A549 (cell line): ENCODE measurements around the gene SELENOP.

Source experiments
- BHLHE40 ChIP-seq: IDR thresholded peaks from 2 replicates; pipeline ENCODE4 v1.6.1; 2012; ENCODE audit warnings: low read depth, low read length, inconsistent platforms
- CHD2 ChIP-seq: fragments of 150-350 bp; IDR thresholded peaks from 2 replicates; pipeline ENCODE4 v1.6.1; 2014; ENCODE audit warnings: low read length; ENCODE audit not compliant: partially characterized antibody
- CHD4 ChIP-seq: fragments of 200-600 bp; sonication (generic); IDR thresholded peaks from 2 replicates; pipeline ENCODE4 v1.6.1; 2016; ENCODE audit warnings: antibody characterized with exemption, mild to moderate bottlenecking, borderline replicate concordance
- JUNB ChIP-seq: fragments of >200 bp; sonication (Bioruptor Twin); formaldehyde crosslinking; IDR thresholded peaks from 2 replicates; pipeline ENCODE4 v1.6.1; 2016
- KDM1A ChIP-seq: fragments of 200-600 bp; sonication (generic); IDR thresholded peaks from 2 replicates; pipeline ENCODE4 v1.6.1; 2016; ENCODE audit warnings: low read depth, mild to moderate bottlenecking
- POLR2A ChIP-seq: IDR thresholded peaks from 2 replicates; pipeline ENCODE4 v1.6.1; 2012; ENCODE audit warnings: mild to moderate bottlenecking, low read length
- SMC3 ChIP-seq: fragments of >200 bp; sonication (Bioruptor Twin); formaldehyde crosslinking; IDR thresholded peaks from 3 replicates; pipeline ENCODE4 v1.6.1; 2018; ENCODE audit warnings: inconsistent platforms
- TF ChIP-seq, protein P1 (sequence below): IDR thresholded peaks from 2 replicates; pipeline ENCODE4 v1.6.1; 2012
- TF ChIP-seq, protein P2 (sequence below): fragments of >200 bp; sonication (Bioruptor Twin); formaldehyde crosslinking; IDR thresholded peaks from 3 replicates; pipeline ENCODE4 v1.5.1; 2016
- TF ChIP-seq, protein P3 (sequence below): IDR thresholded peaks from 2 replicates; pipeline ENCODE4 v1.6.1; 2012; ENCODE audit warnings: low read depth, borderline replicate concordance
- TF ChIP-seq, protein P4 (sequence below): fragments of 200-600 bp; sonication (generic); IDR thresholded peaks from 2 replicates; pipeline ENCODE4 v1.6.1; 2016; ENCODE audit warnings: antibody characterized with exemption, mild to moderate bottlenecking, moderate library complexity

DNA sequence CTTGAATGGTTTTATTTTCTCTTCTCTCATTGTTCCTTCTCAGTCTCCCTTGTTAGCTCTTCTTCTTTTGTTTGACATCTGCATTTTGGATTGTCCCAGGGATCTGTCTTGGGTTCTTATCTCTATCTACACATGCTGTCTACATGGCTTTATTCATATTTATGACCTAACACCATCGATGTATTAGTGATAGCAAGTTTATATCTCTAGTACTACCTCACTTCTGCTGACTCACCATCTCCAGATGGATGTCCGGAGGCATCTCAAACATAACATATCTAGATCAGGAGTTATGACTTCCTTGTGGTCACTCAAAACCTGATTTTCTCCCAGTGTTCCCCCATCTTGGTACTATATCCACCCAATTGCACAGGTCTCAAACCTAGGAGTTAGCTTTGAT is 19.2 kb upstream of the SELENOP start:
- TF ChIP-seq JUNB (no peak), SMC3 (no peak), POLR2A (no peak), CHD2 (no peak), KDM1A (no peak), BHLHE40 (no peak), CHD4 (no peak)
- TF ChIP-seq, protein P1, sequence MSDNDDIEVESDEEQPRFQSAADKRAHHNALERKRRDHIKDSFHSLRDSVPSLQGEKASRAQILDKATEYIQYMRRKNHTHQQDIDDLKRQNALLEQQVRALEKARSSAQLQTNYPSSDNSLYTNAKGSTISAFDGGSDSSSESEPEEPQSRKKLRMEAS: no peak
- TF ChIP-seq, protein P2, sequence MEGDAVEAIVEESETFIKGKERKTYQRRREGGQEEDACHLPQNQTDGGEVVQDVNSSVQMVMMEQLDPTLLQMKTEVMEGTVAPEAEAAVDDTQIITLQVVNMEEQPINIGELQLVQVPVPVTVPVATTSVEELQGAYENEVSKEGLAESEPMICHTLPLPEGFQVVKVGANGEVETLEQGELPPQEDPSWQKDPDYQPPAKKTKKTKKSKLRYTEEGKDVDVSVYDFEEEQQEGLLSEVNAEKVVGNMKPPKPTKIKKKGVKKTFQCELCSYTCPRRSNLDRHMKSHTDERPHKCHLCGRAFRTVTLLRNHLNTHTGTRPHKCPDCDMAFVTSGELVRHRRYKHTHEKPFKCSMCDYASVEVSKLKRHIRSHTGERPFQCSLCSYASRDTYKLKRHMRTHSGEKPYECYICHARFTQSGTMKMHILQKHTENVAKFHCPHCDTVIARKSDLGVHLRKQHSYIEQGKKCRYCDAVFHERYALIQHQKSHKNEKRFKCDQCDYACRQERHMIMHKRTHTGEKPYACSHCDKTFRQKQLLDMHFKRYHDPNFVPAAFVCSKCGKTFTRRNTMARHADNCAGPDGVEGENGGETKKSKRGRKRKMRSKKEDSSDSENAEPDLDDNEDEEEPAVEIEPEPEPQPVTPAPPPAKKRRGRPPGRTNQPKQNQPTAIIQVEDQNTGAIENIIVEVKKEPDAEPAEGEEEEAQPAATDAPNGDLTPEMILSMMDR: no peak
- TF ChIP-seq, protein P3, sequence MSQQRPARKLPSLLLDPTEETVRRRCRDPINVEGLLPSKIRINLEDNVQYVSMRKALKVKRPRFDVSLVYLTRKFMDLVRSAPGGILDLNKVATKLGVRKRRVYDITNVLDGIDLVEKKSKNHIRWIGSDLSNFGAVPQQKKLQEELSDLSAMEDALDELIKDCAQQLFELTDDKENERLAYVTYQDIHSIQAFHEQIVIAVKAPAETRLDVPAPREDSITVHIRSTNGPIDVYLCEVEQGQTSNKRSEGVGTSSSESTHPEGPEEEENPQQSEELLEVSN: no peak
- TF ChIP-seq, protein P4, sequence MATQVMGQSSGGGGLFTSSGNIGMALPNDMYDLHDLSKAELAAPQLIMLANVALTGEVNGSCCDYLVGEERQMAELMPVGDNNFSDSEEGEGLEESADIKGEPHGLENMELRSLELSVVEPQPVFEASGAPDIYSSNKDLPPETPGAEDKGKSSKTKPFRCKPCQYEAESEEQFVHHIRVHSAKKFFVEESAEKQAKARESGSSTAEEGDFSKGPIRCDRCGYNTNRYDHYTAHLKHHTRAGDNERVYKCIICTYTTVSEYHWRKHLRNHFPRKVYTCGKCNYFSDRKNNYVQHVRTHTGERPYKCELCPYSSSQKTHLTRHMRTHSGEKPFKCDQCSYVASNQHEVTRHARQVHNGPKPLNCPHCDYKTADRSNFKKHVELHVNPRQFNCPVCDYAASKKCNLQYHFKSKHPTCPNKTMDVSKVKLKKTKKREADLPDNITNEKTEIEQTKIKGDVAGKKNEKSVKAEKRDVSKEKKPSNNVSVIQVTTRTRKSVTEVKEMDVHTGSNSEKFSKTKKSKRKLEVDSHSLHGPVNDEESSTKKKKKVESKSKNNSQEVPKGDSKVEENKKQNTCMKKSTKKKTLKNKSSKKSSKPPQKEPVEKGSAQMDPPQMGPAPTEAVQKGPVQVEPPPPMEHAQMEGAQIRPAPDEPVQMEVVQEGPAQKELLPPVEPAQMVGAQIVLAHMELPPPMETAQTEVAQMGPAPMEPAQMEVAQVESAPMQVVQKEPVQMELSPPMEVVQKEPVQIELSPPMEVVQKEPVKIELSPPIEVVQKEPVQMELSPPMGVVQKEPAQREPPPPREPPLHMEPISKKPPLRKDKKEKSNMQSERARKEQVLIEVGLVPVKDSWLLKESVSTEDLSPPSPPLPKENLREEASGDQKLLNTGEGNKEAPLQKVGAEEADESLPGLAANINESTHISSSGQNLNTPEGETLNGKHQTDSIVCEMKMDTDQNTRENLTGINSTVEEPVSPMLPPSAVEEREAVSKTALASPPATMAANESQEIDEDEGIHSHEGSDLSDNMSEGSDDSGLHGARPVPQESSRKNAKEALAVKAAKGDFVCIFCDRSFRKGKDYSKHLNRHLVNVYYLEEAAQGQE: no peak
